Suprapubic skin (tissue), 4 donors: ENCODE measurements around the gene CSPG4. TPM values are rescaled to one million over a fixed set of nuclear protein-coding genes. Genes with fewer than 3 reads are reported as not detected.
"Not testable (repeated sequence)": the region's sequence is repeated elsewhere in the genome, so short reads cannot be mapped to it uniquely, and the experiment has no call there.

Experiments used
- DNase-seq, 2 donors: peaks; one replicate each; pipeline ENCODE4 v3.0.0-alpha.2; 2019; ENCODE audit warnings: low spot score in 2 of 2
- H3K27ac ChIP-seq: fragments of 200-600 bp; sonication (generic); one replicate; pipeline ENCODE4 v1.5.1; 2019
- H3K27me3 ChIP-seq: fragments of 200-600 bp; sonication (generic); one replicate; pipeline ENCODE4 v1.5.1; 2019
- H3K36me3 ChIP-seq: fragments of 200-600 bp; sonication (generic); one replicate; pipeline ENCODE4 v1.5.1; 2019
- H3K4me1 ChIP-seq: fragments of 200-600 bp; sonication (generic); one replicate; pipeline ENCODE4 v1.5.1; 2019
- H3K4me3 ChIP-seq: fragments of 200-600 bp; sonication (generic); one replicate; pipeline ENCODE4 v1.5.1; 2019; ENCODE audit warnings: mild to moderate bottlenecking
- H3K9me3 ChIP-seq: fragments of 200-600 bp; sonication (generic); one replicate; pipeline ENCODE4 v1.5.1; 2019
- EP300 ChIP-seq: sonication (generic); formaldehyde crosslinking; IDR thresholded peaks from one replicate; pipeline ENCODE4 v1.6.1; 2017; ENCODE audit warnings: antibody characterized with exemption
- POLR2A ChIP-seq, 2 donors: fragments of 450-650 bp; IDR thresholded peaks; one replicate each; pipeline ENCODE4 v1.6.1; 2017; ENCODE audit warnings: antibody characterized with exemption in 2 of 2, mild to moderate bottlenecking in 2 of 2, moderate library complexity in 2 of 2
- POLR2AphosphoS5 ChIP-seq, 3 donors: sonication (generic); formaldehyde crosslinking; IDR thresholded peaks; one replicate each; pipeline ENCODE4 v1.6.1; 2017; ENCODE audit warnings: antibody characterized with exemption in 3 of 3
- WGBS: methylation state at CpG from one replicate; pipeline ENCODE4 v1.1.5; 2018; 5-methylcytosine and 5-hydroxymethylcytosine counted together
- total RNA-seq, 4 donors: library from RNA; depleted of rRNA; stranded (reverse); fragments of >200 nt; gene quantifications; one replicate each; pipeline ENCODE4 v1.1.0, GENCODE V29; 2016
- TF ChIP-seq, protein P1 (sequence below), 2 donors: fragments of 200-600 bp in 1 of 2; fragments of 450-650 bp in 1 of 2; sonication (generic) in 1 of 2; IDR thresholded peaks; one replicate each; pipeline ENCODE4 v1.5.1; 2016 to 2019; ENCODE audit warnings: antibody characterized with exemption in 2 of 2, mild to moderate bottlenecking in 1 of 2, moderate library complexity in 1 of 2

Gene CSPG4
- total RNA-seq, 4 donors from 2014 or later: 12.8 to 19.7 (median 14.0) TPM

DNA sequence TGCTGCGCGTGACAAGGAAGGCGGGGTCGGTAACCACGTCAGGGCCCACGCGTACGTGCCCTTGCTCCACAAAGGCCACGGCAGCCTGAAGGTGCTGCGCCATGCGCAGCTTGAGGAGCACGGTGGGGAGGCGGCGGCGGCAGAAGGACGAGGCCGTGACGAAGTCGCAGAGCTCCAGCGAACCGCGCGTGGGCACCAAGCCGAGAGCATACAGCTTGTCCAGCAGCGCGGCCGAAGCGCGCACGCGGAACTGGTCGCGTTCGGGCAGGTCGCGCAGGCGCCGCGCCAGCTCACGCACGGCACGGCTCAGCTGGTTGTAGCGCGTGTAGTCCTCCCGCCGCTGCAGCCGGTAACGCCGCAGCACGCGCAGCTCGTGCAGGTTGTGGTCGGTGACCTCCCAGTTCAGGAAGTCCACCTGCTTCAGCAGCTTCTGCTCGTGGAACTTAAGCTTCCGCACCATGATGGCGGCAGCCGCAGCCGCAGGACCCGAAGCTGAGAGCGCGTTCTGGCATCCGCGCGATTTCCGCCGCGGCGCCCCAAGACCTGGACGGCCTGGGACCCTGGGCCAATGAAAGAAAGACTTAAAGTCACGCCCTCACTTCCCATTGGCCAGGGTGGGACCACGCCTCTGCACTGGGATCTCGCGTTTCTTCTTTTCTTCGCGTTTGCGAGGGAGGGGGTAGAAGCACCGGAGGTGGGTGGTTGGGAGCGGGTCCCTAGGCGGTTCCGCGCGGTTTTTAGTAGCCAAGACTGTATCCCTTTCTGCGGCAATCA lies 72.8 kb downstream of the CSPG4 start, which contains the start of gene IMP3:
Gene IMP3, minus strand, starts transcription at position 516 of the 774 bp plus-strand sequence. Its CDS starts 56 bp downstream, at position 460.
- peaks cover 52% of the 10 kb centered on the region for H3K4me1 ChIP-seq
- H3K27me3 ChIP-seq: no peaks in the 10 kb centered on the region
- peak within 1 kb of the TSS; percentile 85 for H3K4me3 ChIP-seq
- WGBS: 0% methylated on average over 4 of the region's 83 CpGs
- H3K36me3 ChIP-seq: peaks cover 6% of the 10 kb centered on the region
- TF ChIP-seq, protein P1, sequence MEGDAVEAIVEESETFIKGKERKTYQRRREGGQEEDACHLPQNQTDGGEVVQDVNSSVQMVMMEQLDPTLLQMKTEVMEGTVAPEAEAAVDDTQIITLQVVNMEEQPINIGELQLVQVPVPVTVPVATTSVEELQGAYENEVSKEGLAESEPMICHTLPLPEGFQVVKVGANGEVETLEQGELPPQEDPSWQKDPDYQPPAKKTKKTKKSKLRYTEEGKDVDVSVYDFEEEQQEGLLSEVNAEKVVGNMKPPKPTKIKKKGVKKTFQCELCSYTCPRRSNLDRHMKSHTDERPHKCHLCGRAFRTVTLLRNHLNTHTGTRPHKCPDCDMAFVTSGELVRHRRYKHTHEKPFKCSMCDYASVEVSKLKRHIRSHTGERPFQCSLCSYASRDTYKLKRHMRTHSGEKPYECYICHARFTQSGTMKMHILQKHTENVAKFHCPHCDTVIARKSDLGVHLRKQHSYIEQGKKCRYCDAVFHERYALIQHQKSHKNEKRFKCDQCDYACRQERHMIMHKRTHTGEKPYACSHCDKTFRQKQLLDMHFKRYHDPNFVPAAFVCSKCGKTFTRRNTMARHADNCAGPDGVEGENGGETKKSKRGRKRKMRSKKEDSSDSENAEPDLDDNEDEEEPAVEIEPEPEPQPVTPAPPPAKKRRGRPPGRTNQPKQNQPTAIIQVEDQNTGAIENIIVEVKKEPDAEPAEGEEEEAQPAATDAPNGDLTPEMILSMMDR (IDR thresholded peaks at IDR 0.05): no peak
- TF ChIP-seq POLR2A (IDR thresholded peaks at IDR 0.05) (peak; percentile 74 to 89), POLR2AphosphoS5 (IDR thresholded peaks at IDR 0.05) (peak; percentile 92 to 97 (median 94)), EP300 (no peak)
- peak; percentile 98 to 99 for DNase-seq
- peak within 1 kb of the TSS; percentile 96 for H3K27ac ChIP-seq
- no peaks in the 10 kb centered on the region for H3K9me3 ChIP-seq

DNA sequence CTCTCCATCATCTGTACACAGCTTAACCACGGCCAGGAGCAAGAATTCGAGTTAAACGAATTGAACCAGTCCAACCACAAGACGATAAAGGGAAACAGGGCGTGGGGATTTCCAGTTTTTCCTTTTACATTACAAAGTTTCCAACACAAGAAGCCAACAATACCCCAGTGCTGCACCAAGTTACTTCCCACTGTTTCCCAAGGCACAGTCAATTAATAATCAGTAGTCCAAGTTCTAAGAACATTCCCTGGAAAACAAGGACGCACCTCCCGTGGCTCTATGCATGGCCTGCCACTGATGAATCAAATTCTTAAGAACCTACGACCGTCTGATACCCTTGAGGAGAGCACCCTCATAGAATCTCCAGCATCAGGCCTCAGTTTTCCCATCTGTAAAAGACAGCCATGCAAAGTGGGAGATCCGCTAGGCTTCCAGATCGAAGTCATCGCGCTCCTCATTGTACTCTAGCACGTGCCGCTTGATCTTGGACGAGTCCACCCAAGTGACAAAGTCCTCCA lies 73.4 kb downstream of the CSPG4 start:
- peak overlapping the region; percentile 96 for H3K27ac ChIP-seq
- peaks cover 6% of the 10 kb centered on the region for H3K36me3 ChIP-seq
- DNase-seq: no peak
- TF ChIP-seq POLR2A (IDR thresholded peaks at IDR 0.05) (no peak), EP300 (no peak), POLR2AphosphoS5 (IDR thresholded peaks at IDR 0.05) (no peak)
- TF ChIP-seq, protein P1 (IDR thresholded peaks at IDR 0.05): no peak
- under 1% methylated on average over 15 of the region's 16 CpGs for WGBS
- H3K9me3 ChIP-seq: no peaks in the 10 kb centered on the region
- H3K27me3 ChIP-seq: no peaks in the 10 kb centered on the region
- peaks cover 52% of the 10 kb centered on the region for H3K4me1 ChIP-seq
- H3K4me3 ChIP-seq: peak overlapping the region; percentile 85

DNA sequence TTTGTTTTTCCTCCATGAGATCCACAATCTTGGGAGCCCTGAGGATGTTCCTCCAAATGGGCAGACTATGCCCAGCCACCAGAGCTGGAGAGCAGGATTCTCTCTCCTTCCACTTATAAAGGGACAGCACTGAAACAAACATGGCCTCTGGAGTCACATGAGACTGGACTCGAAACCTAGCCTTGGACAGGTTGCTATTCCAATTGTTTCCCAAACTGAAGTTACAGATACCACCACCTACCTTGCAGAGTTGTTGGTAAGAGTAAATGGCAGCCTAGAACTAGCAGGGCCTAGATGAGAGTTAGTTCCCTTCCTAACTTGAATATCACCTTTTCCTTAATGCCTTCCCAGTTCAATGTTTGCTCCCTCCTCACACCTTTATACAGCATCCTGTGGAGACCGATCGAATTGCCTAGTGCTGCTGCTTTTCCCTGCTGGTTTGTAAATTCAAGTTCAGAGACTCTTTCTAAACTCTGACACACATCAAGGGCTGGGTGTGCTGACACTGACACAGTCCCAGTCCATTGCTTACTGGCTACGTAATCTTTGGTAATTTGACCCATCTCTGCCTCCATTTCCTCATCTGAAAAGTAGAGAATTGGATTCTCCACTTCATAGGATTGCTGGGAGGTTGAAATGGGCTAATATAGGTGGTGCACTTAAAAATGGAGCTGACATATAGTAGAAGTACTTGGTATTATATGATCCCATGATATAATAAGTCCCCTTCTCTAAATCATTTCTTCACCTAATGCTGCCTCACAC lies 75.2 kb downstream of the CSPG4 start:
- TF ChIP-seq POLR2A (IDR thresholded peaks at IDR 0.05) (no peak), EP300 (no peak), POLR2AphosphoS5 (IDR thresholded peaks at IDR 0.05) (no peak)
- TF ChIP-seq, protein P1 (IDR thresholded peaks at IDR 0.05): no peak
- no peak overlapping the region for H3K27ac ChIP-seq
- no peaks in the 10 kb centered on the region for H3K27me3 ChIP-seq
- H3K36me3 ChIP-seq: peaks cover 6% of the 10 kb centered on the region
- no peak for DNase-seq
- H3K4me1 ChIP-seq: peaks cover 52% of the 10 kb centered on the region
- 61% methylated on average over 4 of the region's 4 CpGs for WGBS
- peak overlapping the region; percentile 85 for H3K4me3 ChIP-seq
- H3K9me3 ChIP-seq: no peaks in the 10 kb centered on the region

DNA sequence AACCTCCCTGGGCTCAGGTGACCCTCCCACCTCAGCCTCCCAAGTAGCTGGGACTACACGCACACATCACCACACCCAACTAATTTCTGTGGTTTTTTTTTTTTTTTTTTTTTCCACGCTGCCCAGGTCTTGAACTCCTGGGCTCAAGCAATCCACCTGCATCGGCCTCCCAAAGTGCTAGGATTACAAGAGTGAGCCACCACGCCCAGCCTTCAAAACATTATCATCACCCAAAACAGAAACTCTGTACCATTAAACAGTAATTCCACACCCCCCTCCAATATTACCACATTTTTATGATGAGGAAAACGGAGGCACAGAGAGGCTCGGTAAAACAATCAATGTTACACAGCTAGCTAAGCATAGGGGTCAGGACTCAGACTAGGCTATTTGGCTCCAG lies 76.6 kb downstream of the CSPG4 start:
- DNase-seq: no peak
- TF ChIP-seq EP300 (no peak), POLR2AphosphoS5 (IDR thresholded peaks at IDR 0.05) (no peak)
- TF ChIP-seq, protein P1 (IDR thresholded peaks at IDR 0.05): no peak
- H3K27me3 ChIP-seq: no peaks in the 10 kb centered on the region
- 80% methylated on average over 6 of the region's 6 CpGs for WGBS
- no peak overlapping the region for H3K27ac ChIP-seq
- H3K36me3 ChIP-seq: peaks cover 6% of the 10 kb centered on the region
- H3K9me3 ChIP-seq: no peaks in the 10 kb centered on the region
- no peak overlapping the region for H3K4me3 ChIP-seq
- H3K4me1 ChIP-seq: peaks cover 50% of the 10 kb centered on the region

DNA sequence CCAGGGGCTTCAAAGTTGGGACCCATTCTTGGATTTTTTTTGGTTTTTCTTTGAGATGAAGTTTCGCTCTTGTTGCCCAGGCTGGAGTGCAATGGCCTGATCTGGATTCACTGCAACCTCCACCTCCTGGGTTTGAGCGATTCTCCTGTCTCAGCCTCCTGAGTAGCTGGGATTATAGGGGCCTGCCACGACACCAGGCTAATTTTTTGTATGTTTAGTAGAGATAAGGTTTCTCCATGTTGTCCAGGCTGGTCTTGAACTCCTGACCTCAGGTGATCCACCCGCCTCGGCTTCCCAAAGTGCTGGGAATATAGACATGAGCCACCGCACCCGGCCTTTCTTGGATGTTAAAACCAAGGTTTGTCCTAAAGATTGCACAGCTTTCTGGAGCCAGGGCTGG lies 78.7 kb downstream of the CSPG4 start:
- peaks cover 36% of the 10 kb centered on the region for H3K4me1 ChIP-seq
- not testable (repeated sequence) for H3K27ac ChIP-seq, H3K9me3 ChIP-seq, H3K27me3 ChIP-seq, H3K4me3 ChIP-seq, DNase-seq, H3K36me3 ChIP-seq
- WGBS: 86% methylated on average over 7 of the region's 7 CpGs
